Placental epithelial cell (primary cell): ENCODE measurements around the gene STRC. TPM values are rescaled to one million over a fixed set of nuclear protein-coding genes. Genes with fewer than 3 reads are reported as not detected.

Source experiments
- small RNA-seq: library from RNA; depleted of rRNA; stranded (forward); fragments of <200 nt; gene quantifications from one replicate; pipeline ENCODE3, GENCODE V24; 2012
- total RNA-seq: library from RNA; depleted of rRNA; stranded (reverse); fragments of >200 nt; gene quantifications from 2 replicates; pipeline ENCODE4 v1.2.3, GENCODE V29; 2012

STRC gene
- 0.33 and 0.79 TPM in 2 replicates for total RNA-seq

DNA sequence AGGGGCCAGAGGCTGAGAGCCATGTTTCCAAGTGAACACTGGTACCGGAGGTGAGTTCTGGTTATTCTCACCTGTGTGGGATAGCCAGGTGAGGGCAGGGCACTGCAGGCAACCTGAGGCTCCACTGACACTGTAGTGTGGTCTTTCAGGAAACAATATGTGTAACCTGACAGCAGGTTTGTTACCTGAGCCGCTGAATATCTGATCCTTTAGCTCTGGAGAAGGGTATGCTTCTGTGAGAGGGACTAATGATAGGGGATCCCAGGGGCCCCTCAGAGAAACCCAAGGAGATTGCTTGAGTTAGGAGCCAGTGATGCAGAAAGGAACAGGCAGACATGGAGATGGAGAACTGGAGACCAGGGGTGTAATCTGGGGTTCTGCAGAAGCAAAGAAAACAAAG lies at the start of gene STRC:
Gene STRC (minus strand): TSS at position 101 of the 400 bp plus-strand sequence. CDS start 78 bp downstream, at position 23.

DNA sequence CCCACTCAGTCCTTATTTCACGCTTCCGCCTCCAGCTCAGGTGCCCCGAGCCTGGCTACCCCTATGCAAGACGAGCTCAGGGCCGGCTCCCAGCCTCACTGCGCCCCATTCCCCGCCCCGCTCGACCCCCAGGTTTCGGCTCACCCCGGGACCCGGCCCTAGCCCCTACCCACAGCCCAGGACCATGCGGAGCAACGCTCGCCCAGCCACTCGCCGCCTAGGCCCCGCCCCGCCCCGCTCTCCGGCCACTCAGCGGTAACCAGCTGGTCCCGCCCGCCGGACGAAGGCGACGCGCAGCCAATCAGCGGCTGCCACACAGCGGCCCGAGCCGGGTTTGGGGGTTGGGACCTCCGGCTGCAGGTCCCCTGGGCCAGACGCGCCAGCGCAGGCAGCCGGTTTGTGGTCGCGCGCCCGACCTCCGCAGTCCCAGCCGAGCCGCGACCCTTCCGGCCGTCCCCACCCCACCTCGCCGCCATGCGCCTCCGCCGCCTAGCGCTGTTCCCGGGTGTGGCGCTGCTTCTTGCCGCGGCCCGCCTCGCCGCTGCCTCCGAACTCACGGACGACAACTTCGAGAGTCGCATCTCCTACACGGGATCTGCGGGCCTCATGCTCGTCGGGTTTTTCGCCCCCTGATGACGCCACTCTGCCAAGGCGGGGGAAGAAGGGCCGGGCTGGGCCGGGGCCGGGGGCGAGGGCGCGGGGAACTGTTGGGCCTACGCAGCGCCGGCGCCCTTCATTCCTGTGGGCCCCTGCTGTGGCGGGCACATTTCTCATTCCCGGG lies 30.2 kb upstream of the STRC start, which contains the start of gene CATSPER2:
Gene CATSPER2 (minus strand): TSS at position 196 of the 781 bp plus-strand sequence. CDS start 783 bp downstream, outside the sequence.

DNA sequence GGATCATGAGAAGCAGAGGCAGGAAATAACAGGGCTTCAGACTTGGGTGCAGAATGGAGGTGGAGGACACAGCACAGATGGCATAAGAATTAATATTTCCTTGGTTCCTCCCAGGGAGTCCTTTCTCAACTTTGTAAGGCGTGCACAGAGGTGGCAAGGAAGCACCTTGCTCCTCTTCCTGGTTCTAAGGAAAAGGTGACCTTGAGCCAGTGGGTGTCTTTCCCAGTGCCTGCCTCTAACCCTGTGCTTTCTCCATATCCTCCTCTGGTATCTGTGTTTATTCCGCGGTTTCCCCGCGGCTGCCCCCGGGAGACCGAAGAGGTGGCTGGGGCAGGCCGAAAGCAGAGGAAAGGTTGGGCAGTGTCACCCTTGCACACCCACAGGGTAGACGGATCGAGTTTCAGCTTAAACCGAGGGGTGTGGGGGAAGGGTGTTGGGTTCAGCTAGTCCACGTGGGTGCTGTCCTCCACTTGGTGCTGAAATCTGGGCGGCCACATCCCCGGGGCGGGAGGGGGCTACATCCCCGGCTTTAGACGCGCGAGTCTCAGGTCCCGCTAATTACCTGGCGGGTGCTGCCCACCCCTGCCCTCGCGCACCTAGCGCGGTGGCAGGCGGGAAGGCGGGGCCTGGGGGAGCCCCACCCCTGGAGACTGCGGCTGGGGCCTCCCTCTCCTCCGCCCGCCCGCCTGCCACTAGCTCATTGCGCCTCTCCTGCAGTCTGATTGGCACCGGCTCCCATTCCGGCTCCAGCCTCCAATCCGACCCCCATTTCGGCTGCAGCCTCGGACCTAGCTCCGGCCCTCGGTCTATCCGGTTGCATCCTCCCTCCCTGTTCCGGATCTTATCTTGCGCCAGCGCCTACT lies 25.0 kb downstream of the STRC start, which contains the start of gene CKMT1B:
Gene CKMT1B (plus strand): TSS at position 700 of the 863 bp plus-strand sequence. CDS start 192 bp downstream, outside the sequence.

DNA sequence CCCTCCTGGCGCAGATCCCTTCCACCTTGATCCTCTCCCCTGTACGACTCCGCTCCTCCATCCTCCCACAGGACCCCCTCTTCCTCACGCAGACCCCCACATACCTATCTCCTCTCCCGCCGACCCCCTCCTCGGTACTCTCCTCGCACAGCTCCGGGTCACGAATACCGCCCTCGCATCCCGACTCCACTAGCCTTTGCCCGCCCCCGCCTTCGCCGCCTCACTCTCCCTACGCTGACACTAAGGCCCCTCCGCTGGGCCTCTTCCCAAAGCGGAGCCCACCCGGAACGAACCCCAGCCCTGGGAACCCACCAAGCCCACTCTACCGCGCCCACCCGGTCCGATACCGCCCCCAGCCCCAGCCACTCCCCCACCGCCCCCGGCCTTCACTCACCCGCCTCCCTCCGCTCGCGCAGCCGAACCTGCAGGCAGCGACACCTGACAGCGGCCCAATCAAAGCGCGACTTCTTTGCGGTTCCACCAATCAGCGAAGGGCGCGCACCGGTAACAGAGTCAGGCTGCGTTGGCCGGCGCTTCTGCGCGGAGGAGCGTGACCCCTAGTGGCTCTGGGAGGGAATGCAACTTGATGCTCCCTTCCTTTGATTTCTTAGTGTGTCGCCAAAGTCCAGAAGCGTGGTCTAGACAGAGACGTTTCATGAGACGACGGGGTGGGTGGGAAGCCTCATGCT lies 28.7 kb downstream of the STRC start, which contains the start of gene PPIP5K1:
Gene PPIP5K1 (minus strand): TSS at position 431 of the 689 bp plus-strand sequence. CDS start 5,704 bp downstream, outside the sequence.

Small RNAs within 50 kb of the gene (small RNA-seq; reads per million reads assigned to genes)
- not detected for gene PDIA3P2
- gene RNU6-554P, result not detected
- gene RNU6-610P, result not detected

Other genes starting within 250 kb of the STRC start
- 30.2 and 31.1 TPM in 2 replicates for gene ZSCAN29, start 247.8 kb downstream of the STRC start, total RNA-seq
- 9.0 and 13.9 TPM in 2 replicates for gene TUBGCP4, start 247.7 kb downstream of the STRC start, total RNA-seq
- 62.0 and 84.0 TPM in 2 replicates for gene TP53BP1, start 125.6 kb downstream of the STRC start, total RNA-seq
- gene MAP1A, start 101.2 kb downstream of the STRC start, total RNA-seq, result 8.6 and 10.6 TPM in 2 replicates
- 16.9 and 17.5 TPM in 2 replicates for gene PPIP5K1, start 28.6 kb downstream of the STRC start, total RNA-seq
- 0.39 and 0.54 TPM in 2 replicates for gene CKMT1B, start 24.8 kb downstream of the STRC start, total RNA-seq
- 0.43 and 1.6 TPM in 2 replicates for gene CATSPER2, start 30.0 kb upstream of the STRC start, total RNA-seq
- gene CKMT1A, start 75.1 kb upstream of the STRC start, total RNA-seq, result 1.6 and 2.3 TPM in 2 replicates
- 168 and 173 TPM in 2 replicates for gene PDIA3, start 127.6 kb upstream of the STRC start, total RNA-seq
- gene ELL3, start 158.2 kb upstream of the STRC start, total RNA-seq, result 2.9 and 5.5 TPM in 2 replicates
- 606 and 821 TPM in 2 replicates for gene SERF2, start 173.5 kb upstream of the STRC start, total RNA-seq
- gene SERINC4, start 181.4 kb upstream of the STRC start, total RNA-seq, result 0.39 TPM in 1 of 2 replicates, not detected in the other
- 4.6 and 9.4 TPM in 2 replicates for gene HYPK, start 181.8 kb upstream of the STRC start, total RNA-seq
- 15.8 and 25.1 TPM in 2 replicates for gene MFAP1, start 205.9 kb upstream of the STRC start, total RNA-seq
- gene WDR76, start 208.2 kb upstream of the STRC start, total RNA-seq, result 7.9 and 9.0 TPM in 2 replicates